Mesenchymal stem cell (in vitro differentiated cells and primary cell): ENCODE results near the gene GDF2.

ENCODE experiments used
- DNase-seq: peaks from one replicate; pipeline ENCODE4 v3.0.0-alpha.2; 2013
- H2AFZ ChIP-seq: one replicate; pipeline ENCODE4 v1.6.1; 2013; ENCODE audit warnings: low read depth, mild to moderate bottlenecking, control low read depth, inconsistent platforms, low read length, moderate library complexity
- H2AK5ac ChIP-seq: 2 replicates; pipeline ENCODE4 v1.6.1; 2013; ENCODE audit warnings: low read length, moderate library complexity, mild to moderate bottlenecking, inconsistent platforms; ENCODE audit not compliant: severe bottlenecking
- H2BK120ac ChIP-seq: one replicate; pipeline ENCODE4 v1.6.1; 2013; ENCODE audit warnings: low read depth, mild to moderate bottlenecking, inconsistent platforms, low read length, moderate library complexity
- H2BK12ac ChIP-seq, 2 experiments: one replicate each; pipeline ENCODE4 v1.6.1; 2013; ENCODE audit warnings: inconsistent platforms in 2 of 2, low read length in 2 of 2, mild to moderate bottlenecking in 2 of 2, moderate library complexity in 2 of 2, control low read depth in 1 of 2
- H2BK15ac ChIP-seq: one replicate; pipeline ENCODE4 v1.6.1; 2013; ENCODE audit warnings: mild to moderate bottlenecking, low read depth, inconsistent platforms; ENCODE audit not compliant: poor library complexity, severe bottlenecking
- H2BK5ac ChIP-seq: 2 replicates; pipeline ENCODE4 v1.6.1; 2013; ENCODE audit warnings: low read depth, mild to moderate bottlenecking, low read length, control low read depth, inconsistent platforms; ENCODE audit not compliant: poor library complexity, severe bottlenecking
- H3K14ac ChIP-seq, 2 experiments: one replicate each; pipeline ENCODE4 v1.6.1; 2013; ENCODE audit warnings: inconsistent platforms in 2 of 2, low read length in 2 of 2, control low read depth in 1 of 2, mild to moderate bottlenecking in 1 of 2, moderate library complexity in 1 of 2
- H3K18ac ChIP-seq, 2 experiments: one replicate each; pipeline ENCODE4 v1.6.1; 2013; ENCODE audit warnings: inconsistent platforms in 2 of 2, low read length in 2 of 2, control low read depth in 1 of 2, low read depth in 1 of 2, mild to moderate bottlenecking in 1 of 2
- H3K23ac ChIP-seq, 2 experiments: one replicate each; pipeline ENCODE4 v1.6.1; 2013; ENCODE audit warnings: inconsistent platforms in 2 of 2, low read length in 2 of 2, mild to moderate bottlenecking in 2 of 2, moderate library complexity in 2 of 2, control low read depth in 1 of 2
- H3K27ac ChIP-seq: 2 replicates; pipeline ENCODE4 v1.5.1; 2013; ENCODE audit warnings: mild to moderate bottlenecking, moderate library complexity, low read length, control low read depth, inconsistent platforms; ENCODE audit not compliant: poor library complexity, severe bottlenecking
- H3K27me3 ChIP-seq, 2 experiments: 2 replicates each; pipeline versions ENCODE4 v1.6.1 to v1.7.0; 2013; ENCODE audit warnings: low read length in 2 of 2, mild to moderate bottlenecking in 2 of 2, moderate library complexity in 2 of 2, control low read depth in 1 of 2, inconsistent platforms in 1 of 2; ENCODE audit not compliant: control insufficient read depth in 1 of 2, insufficient read depth in 1 of 2
- H3K36me3 ChIP-seq, 2 experiments: 2 replicates each; pipeline versions ENCODE4 v1.6.1 to v1.7.0; 2013; ENCODE audit warnings: low read length in 2 of 2, control low read depth in 1 of 2, inconsistent platforms in 1 of 2, low read depth in 1 of 2, mild to moderate bottlenecking in 1 of 2; ENCODE audit not compliant: insufficient read depth in 2 of 2, control insufficient read depth in 1 of 2
- H3K4ac ChIP-seq, 2 experiments: one replicate each; pipeline ENCODE4 v1.6.1; 2013; ENCODE audit warnings: inconsistent platforms in 2 of 2, low read length in 2 of 2, mild to moderate bottlenecking in 2 of 2, moderate library complexity in 2 of 2, control low read depth in 1 of 2, low read depth in 1 of 2
- H3K4me1 ChIP-seq: 2 replicates; pipeline ENCODE4 v1.6.1; 2013; ENCODE audit warnings: low read depth, low read length, control low read depth; ENCODE audit not compliant: control insufficient read depth, insufficient read depth
- H3K4me2 ChIP-seq: 2 replicates; pipeline ENCODE4 v1.6.1; 2013; ENCODE audit warnings: low read length, mild to moderate bottlenecking, inconsistent platforms; ENCODE audit not compliant: poor library complexity, severe bottlenecking
- H3K4me3 ChIP-seq, 2 experiments: 2 replicates each; pipeline versions ENCODE4 v1.5.1 to v1.7.0; 2013; ENCODE audit warnings: low read length in 2 of 2, mild to moderate bottlenecking in 2 of 2, control low read depth in 1 of 2, low read depth in 1 of 2; ENCODE audit not compliant: insufficient read depth in 1 of 2
- H3K79me1 ChIP-seq: replicated peaks from 2 replicates; pipeline ENCODE4 v1.6.1; 2013; ENCODE audit warnings: mild to moderate bottlenecking, control low read depth, low read length, inconsistent platforms; ENCODE audit not compliant: poor library complexity, severe bottlenecking
- H3K9ac ChIP-seq: 2 replicates; pipeline ENCODE4 v1.7.0; 2013; ENCODE audit warnings: mild to moderate bottlenecking, low read length, moderate library complexity
- H3K9me3 ChIP-seq: 2 replicates; pipeline ENCODE4 v1.7.0; 2013; ENCODE audit warnings: mild to moderate bottlenecking, low read length; ENCODE audit not compliant: control insufficient read depth
- H4K8ac ChIP-seq: one replicate; pipeline ENCODE4 v1.6.1; 2013; ENCODE audit warnings: inconsistent platforms, mild to moderate bottlenecking, low read length, moderate library complexity
- H4K91ac ChIP-seq: one replicate; pipeline ENCODE4 v1.6.1; 2013; ENCODE audit warnings: mild to moderate bottlenecking, low read length, inconsistent platforms
- WGBS: methylation state at CpG from one replicate; pipeline ENCODE4 v1.1.7; 2013; ENCODE audit warnings: mixed read lengths; 5-methylcytosine and 5-hydroxymethylcytosine counted together

The GDF2 gene

GRCh38 chr10:47356708-47357107, 34.5 kb downstream of the GDF2 start:
- 69% methylated on average over 5 of the region's 5 CpGs for WGBS

GRCh38 chr10:47357131-47357582, 34.9 kb downstream of the GDF2 start:
- Histone ChIP-seq H3K14ac (no peak overlapping the region), H3K9me3 (no peaks in the 10 kb centered on the region), H4K8ac (no peak overlapping the region)

More at GRCh38 chr10:47356708-47357107, 34.5 kb downstream of the GDF2 start:
- no peak overlapping the region for H3K14ac ChIP-seq
- H3K9ac ChIP-seq: no peak overlapping the region
- no peak overlapping the region for H4K91ac ChIP-seq
- no peaks in the 10 kb centered on the region for H3K79me1 ChIP-seq
- H3K27ac ChIP-seq: no peak overlapping the region
- no peak overlapping the region for H2AK5ac ChIP-seq
- peaks cover 5% of the 10 kb centered on the region for H3K4me1 ChIP-seq
- no peak overlapping the region for H3K18ac ChIP-seq
- H2BK120ac ChIP-seq: no peak overlapping the region
- H2AFZ ChIP-seq: no peak overlapping the region
- no peaks in the 10 kb centered on the region for H3K9me3 ChIP-seq
- H4K8ac ChIP-seq: no peak overlapping the region
- no peak overlapping the region for H3K4ac ChIP-seq
- H2BK15ac ChIP-seq: no peak overlapping the region
- H3K4me2 ChIP-seq: no peak overlapping the region
- no peak overlapping the region for H2BK12ac ChIP-seq
- no peak for DNase-seq
- peaks cover 12 to 24% of the 10 kb centered on the region in 2 experiments for H3K27me3 ChIP-seq
- no peak overlapping the region for H3K23ac ChIP-seq
- no peak overlapping the region for H2BK5ac ChIP-seq
- no peak overlapping the region for H3K4me3 ChIP-seq
- no peaks in the 10 kb centered on the region for H3K36me3 ChIP-seq

GRCh38 chr10:47357911-47358310, 35.7 kb downstream of the GDF2 start:
- H3K14ac ChIP-seq: no peak overlapping the region
- H3K4me2 ChIP-seq: no peak overlapping the region
- no peak overlapping the region for H3K18ac ChIP-seq
- H4K8ac ChIP-seq: no peak overlapping the region
- no peak overlapping the region for H3K9ac ChIP-seq
- H3K23ac ChIP-seq: no peak overlapping the region
- no peak overlapping the region for H2BK15ac ChIP-seq
- no peak overlapping the region for H2BK12ac ChIP-seq
- 96% methylated on average over 3 of the region's 3 CpGs for WGBS
- DNase-seq: no peak
- H3K4me1 ChIP-seq: peaks cover 5% of the 10 kb centered on the region
- no peaks in the 10 kb centered on the region for H3K36me3 ChIP-seq
- no peaks in the 10 kb centered on the region for H3K9me3 ChIP-seq
- no peak overlapping the region for H4K91ac ChIP-seq
- H3K4me3 ChIP-seq: no peak overlapping the region
- H3K79me1 ChIP-seq: no peaks in the 10 kb centered on the region
- no peak overlapping the region for H2BK5ac ChIP-seq
- H2AK5ac ChIP-seq: no peak overlapping the region
- no peak overlapping the region for H2AFZ ChIP-seq
- no peak overlapping the region for H3K27ac ChIP-seq
- no peak overlapping the region for H2BK120ac ChIP-seq
- peaks cover under 1 to 17% of the 10 kb centered on the region in 2 experiments for H3K27me3 ChIP-seq
- no peak overlapping the region for H3K4ac ChIP-seq

More at GRCh38 chr10:47357131-47357582, 34.9 kb downstream of the GDF2 start:
- no peak for DNase-seq
- H3K36me3 ChIP-seq: no peaks in the 10 kb centered on the region
- H2AK5ac ChIP-seq: no peak overlapping the region
- peaks cover 5% of the 10 kb centered on the region for H3K4me1 ChIP-seq
- H2BK15ac ChIP-seq: no peak overlapping the region
- WGBS: 92% methylated on average over 11 of the region's 12 CpGs
- H3K23ac ChIP-seq: no peak overlapping the region
- no peak overlapping the region for H3K4me2 ChIP-seq
- H2BK5ac ChIP-seq: no peak overlapping the region
- no peak overlapping the region for H4K91ac ChIP-seq
- H3K9ac ChIP-seq: no peak overlapping the region
- H2AFZ ChIP-seq: no peak overlapping the region
- H2BK12ac ChIP-seq: no peak overlapping the region
- H3K27me3 ChIP-seq: peaks cover 8 to 21% of the 10 kb centered on the region in 2 experiments
- H3K27ac ChIP-seq: no peak overlapping the region
- no peak overlapping the region for H3K4ac ChIP-seq
- H3K4me3 ChIP-seq: no peak overlapping the region
- no peaks in the 10 kb centered on the region for H3K79me1 ChIP-seq
- no peak overlapping the region for H2BK120ac ChIP-seq
- H3K18ac ChIP-seq: no peak overlapping the region

GRCh38 chr10:47358457-47358856, 36.2 kb downstream of the GDF2 start:
- Histone ChIP-seq H2AK5ac (no peak overlapping the region), H3K27ac (no peak overlapping the region), H3K27me3 (peaks cover 0 to 14% of the 10 kb centered on the region in 2 experiments), H4K91ac (no peak overlapping the region), H3K4me1 (peaks cover 5% of the 10 kb centered on the region), H3K4me3 (no peak overlapping the region), H4K8ac (no peak overlapping the region), H3K79me1 (no peaks in the 10 kb centered on the region), H3K18ac (no peak overlapping the region), H2BK15ac (no peak overlapping the region), H2BK12ac (no peak overlapping the region), H3K4me2 (no peak overlapping the region), H2BK120ac (no peak overlapping the region), H3K4ac (no peak overlapping the region), H2AFZ (no peak overlapping the region), H2BK5ac (no peak overlapping the region), H3K23ac (no peak overlapping the region), H3K36me3 (no peaks in the 10 kb centered on the region), H3K14ac (no peak overlapping the region), H3K9me3 (no peaks in the 10 kb centered on the region), H3K9ac (no peak overlapping the region)
- WGBS: 63% methylated on average over 2 of the region's 3 CpGs
- no peak for DNase-seq
